Adrenal gland (tissue), 12 donors: ENCODE results near the gene MYLK4. TPM values are rescaled to one million over a fixed set of nuclear protein-coding genes. Genes with fewer than 3 reads are reported as not detected.

ENCODE experiments used
- DNase-seq, 7 donors: peaks; one replicate each; pipeline ENCODE4 v3.0.0-alpha.2; 2019 to 2020
- H3K27ac ChIP-seq, 5 donors: fragments of 200-600 bp; sonication (generic) in 4 of 5; 1 replicate in 3 of 5; 2 replicates in 2 of 5; pipeline versions ENCODE4 v1.5.1 to v1.8.0; 2016 to 2020; ENCODE audit warnings: mild to moderate bottlenecking in 1 of 5
- H3K27me3 ChIP-seq: fragments of 200-600 bp; 2 replicates; pipeline ENCODE4 v1.8.0; 2021
- H3K36me3 ChIP-seq, 2 donors: fragments of 200-600 bp; replicated peaks in 1 of 2; 1 replicate in 1 of 2; 2 replicates in 1 of 2; pipeline versions ENCODE4 v1.5.1 to v1.8.0; 2018 to 2022
- H3K4me1 ChIP-seq, 2 donors: fragments of 200-600 bp; replicated peaks in 1 of 2; 1 replicate in 1 of 2; 2 replicates in 1 of 2; pipeline versions ENCODE4 v1.5.1 to v1.8.0; 2018 to 2021
- H3K4me3 ChIP-seq, 4 donors: fragments of 200-600 bp; sonication (generic) in 3 of 4; one replicate each; pipeline ENCODE4 v1.5.1; 2016 to 2018
- H3K9me3 ChIP-seq, 3 donors: fragments of 200-600 bp; sonication (generic) in 1 of 3; replicated peaks in 1 of 3; 1 replicate in 2 of 3; 2 replicates in 1 of 3; pipeline versions ENCODE4 v1.5.1 to v1.8.0; 2016 to 2021
- POLR2A ChIP-seq, 2 donors: fragments of 450-650 bp; IDR thresholded peaks; one replicate each; pipeline ENCODE4 v1.6.1; 2017; ENCODE audit warnings: antibody characterized with exemption in 2 of 2, mild to moderate bottlenecking in 2 of 2, moderate library complexity in 1 of 2
- WGBS, 4 donors: extraction: QIAGEN DNeasy Blood & Tissue Kit in 2 of 4; methylation state at CpG; one replicate each; pipeline versions ENCODE4 v1.1.5 to v1.1.7; 2013 to 2017; 5-methylcytosine and 5-hydroxymethylcytosine counted together
- intact Hi-C, 2 donors: fragments of 100-400 bp; cut with DNase I; formaldehyde crosslinking; loops; one replicate each; pipeline versions ENCODE4 v1.14.1 to v1.15.0; 2022 to 2023
- polyA plus RNA-seq, 3 donors: library from polyadenylated mRNA; stranded (reverse); fragments of 200-250 nt in 2 of 3; fragments of 350-450 nt in 1 of 3; fragmentation: Illumina TruSeq in 1 of 3; extraction: RNeasy Lipid Tissue Mini Kit (QIAGEN cat#74804) in 1 of 3; gene quantifications; one replicate each; pipeline ENCODE4 v1.2.3, GENCODE V29; 2013 to 2014
- total RNA-seq, 9 donors: library from RNA; depleted of rRNA in 4 of 9; stranded (reverse); fragments of >200 nt in 4 of 9; fragments of 120-200 nt in 1 of 9; fragmentation: NEBNext Ultra II Directional in 1 of 9; extraction: Animal tissue kit (Norgen Biotek cat#: 25700) in 1 of 9; gene quantifications; one replicate each; pipeline versions ENCODE4 v1.1.0 to v1.2.4, GENCODE V29; 2013 to 2023
- TF ChIP-seq, protein P1 (sequence below), 6 experiments: fragments of 450-650 bp in 4 of 6; fragments of 200-600 bp in 2 of 6; sonication (generic) in 1 of 6; IDR thresholded peaks; 1 replicate in 5 of 6; 2 replicates in 1 of 6; pipeline versions ENCODE4 v1.5.1 to v1.8.0; 2016 to 2021; ENCODE audit warnings: antibody characterized with exemption in 6 of 6, mild to moderate bottlenecking in 2 of 6, moderate library complexity in 1 of 6
- donor health status: healthy with polysubstance abuse.
- donor health status: Bipolar disorder and iron deficiency.
- donor health status: DM: yes; HTN: yes; CAD: no.
- donor health status: DM: no; HTN: no; CAD: no.
- donor health status: DM: no; HTN: no; CAD: no.
- donor health status: DM: yes; HTN: yes; CAD: no.

MYLK4 gene
- total and polyA plus RNA-seq, 12 donors, result 0.35 to 0.90 (median 0.68) TPM

DNA sequence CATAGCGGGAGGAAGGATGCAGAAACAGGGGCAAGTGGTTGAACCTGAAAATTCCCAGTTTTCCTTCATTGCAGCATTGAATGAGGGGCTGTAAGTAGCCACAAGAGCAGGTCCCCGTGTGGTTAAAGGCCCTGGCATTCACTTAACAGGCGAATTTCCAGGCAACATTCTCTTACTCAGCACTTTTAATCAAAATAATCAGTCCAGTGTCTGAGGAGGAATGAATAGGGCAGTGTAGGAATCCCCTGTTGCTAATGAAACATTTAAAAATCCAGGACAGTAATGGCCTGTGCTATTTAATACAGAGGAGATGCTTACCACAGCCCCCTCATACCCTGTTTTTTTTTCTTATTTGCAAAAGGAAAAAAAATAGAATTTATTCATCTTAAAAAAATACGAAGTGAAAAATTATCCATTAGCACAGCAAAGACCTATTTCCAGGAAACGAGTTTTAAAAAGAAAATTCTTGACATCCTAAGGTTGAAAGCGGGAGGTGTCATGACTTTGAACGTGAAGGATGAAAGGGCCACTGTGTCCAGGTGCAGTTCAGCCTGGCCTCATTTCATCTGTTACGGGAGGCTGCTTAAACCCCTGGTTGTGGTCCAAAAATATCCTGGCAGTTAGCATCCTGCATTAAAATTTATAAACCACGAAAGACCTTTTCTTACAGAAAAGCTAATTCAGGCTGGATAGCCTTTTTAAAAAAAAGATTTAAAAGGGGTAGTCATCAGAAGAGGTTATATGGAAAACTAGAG, 20.2 kb downstream of the MYLK4 start:
- no peaks in the 10 kb centered on the region for H3K27me3 ChIP-seq
- no peak overlapping the region for H3K27ac ChIP-seq
- WGBS, 4 donors, result 73 to 78% (median 78%) methylated on average over 9 of the region's 9 CpGs

DNA sequence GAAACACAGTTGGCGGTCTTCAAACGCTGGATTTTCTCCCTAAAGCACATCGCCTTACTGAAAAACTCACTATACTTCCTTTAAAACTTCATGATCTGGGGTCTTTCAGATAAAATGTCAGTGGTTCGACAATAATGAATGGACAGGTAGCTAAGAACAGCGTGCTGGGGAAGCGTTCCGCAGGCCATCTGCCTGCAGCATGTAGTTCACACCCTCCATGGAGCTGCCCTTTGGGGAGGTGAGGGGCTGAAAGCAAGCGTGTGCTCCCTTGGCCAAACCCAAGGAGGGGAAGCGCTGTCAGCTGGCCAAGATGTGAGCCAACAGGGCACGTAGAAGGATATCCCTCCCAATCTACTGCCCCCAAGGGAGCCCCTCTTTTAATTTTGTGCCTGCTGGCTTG, 20.8 kb downstream of the MYLK4 start:
- DNase-seq, result no peak
- peaks cover 0 to 5% of the 10 kb centered on the region in 2 donors for H3K4me1 ChIP-seq
- TF ChIP-seq, protein P1, sequence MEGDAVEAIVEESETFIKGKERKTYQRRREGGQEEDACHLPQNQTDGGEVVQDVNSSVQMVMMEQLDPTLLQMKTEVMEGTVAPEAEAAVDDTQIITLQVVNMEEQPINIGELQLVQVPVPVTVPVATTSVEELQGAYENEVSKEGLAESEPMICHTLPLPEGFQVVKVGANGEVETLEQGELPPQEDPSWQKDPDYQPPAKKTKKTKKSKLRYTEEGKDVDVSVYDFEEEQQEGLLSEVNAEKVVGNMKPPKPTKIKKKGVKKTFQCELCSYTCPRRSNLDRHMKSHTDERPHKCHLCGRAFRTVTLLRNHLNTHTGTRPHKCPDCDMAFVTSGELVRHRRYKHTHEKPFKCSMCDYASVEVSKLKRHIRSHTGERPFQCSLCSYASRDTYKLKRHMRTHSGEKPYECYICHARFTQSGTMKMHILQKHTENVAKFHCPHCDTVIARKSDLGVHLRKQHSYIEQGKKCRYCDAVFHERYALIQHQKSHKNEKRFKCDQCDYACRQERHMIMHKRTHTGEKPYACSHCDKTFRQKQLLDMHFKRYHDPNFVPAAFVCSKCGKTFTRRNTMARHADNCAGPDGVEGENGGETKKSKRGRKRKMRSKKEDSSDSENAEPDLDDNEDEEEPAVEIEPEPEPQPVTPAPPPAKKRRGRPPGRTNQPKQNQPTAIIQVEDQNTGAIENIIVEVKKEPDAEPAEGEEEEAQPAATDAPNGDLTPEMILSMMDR (IDR thresholded peaks at IDR 0.05), result no peak
- TF ChIP-seq POLR2A (IDR thresholded peaks at IDR 0.05), result no peak
- no peaks in the 10 kb centered on the region for H3K9me3 ChIP-seq
- intact Hi-C loops, result loop anchor here in 1 of 2 donors (10.0 kb wide), 1 partner anchor 1135 kb away; no protein-coding TSS in a partner anchor
- H3K36me3 ChIP-seq, result no peaks in the 10 kb centered on the region
- H3K4me3 ChIP-seq, result no peak overlapping the region
- no peaks in the 10 kb centered on the region for H3K27me3 ChIP-seq
- WGBS, 4 donors, result 89 to 94% (median 93%) methylated on average over 10 of the region's 10 CpGs
- no peak overlapping the region for H3K27ac ChIP-seq

More for the DNA sequence above, 20.2 kb downstream of the MYLK4 start:
- Histone ChIP-seq H3K4me3 (no peak overlapping the region), H3K9me3 (no peaks in the 10 kb centered on the region), H3K4me1 (peaks cover 0 to 5% of the 10 kb centered on the region in 2 donors), H3K36me3 (no peaks in the 10 kb centered on the region)
- no peak for DNase-seq
- intact Hi-C loops, result loop anchor here in 1 of 2 donors (10.0 kb wide), 1 partner anchor 1136 kb away; no protein-coding TSS in a partner anchor
- TF ChIP-seq, protein P1 (IDR thresholded peaks at IDR 0.05), result no peak
- no peak for TF ChIP-seq POLR2A (IDR thresholded peaks at IDR 0.05)

DNA sequence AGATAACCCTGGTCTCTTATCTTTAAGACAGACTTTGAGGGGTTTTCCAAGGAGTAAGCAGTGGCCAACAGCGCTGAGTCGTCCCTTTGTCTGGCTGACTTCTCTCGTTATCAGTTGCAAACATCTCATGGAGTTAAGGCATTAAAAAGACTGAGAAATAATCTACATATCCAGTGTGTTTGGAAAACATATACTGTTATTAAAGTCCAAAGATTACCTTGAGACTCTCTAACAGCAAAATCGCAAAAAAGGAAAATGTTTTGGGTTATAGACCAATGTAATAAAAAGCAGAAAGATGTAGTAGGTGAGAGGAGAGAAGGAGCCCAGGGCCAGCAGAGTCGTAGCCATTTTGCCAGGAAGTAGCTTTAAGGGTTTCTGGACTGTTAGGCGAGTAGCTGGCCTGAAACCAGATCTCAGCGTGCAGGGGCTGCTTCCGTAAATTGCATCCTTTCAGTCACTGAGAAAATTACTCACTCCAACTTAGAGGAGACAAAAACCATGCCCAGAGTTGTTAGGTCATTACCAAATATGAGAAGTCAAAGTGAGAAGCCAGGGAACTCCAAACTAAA, 24.6 kb downstream of the MYLK4 start:
- H3K27ac ChIP-seq, result peak overlapping the region in 1 of 5 donors; percentile 14
- DNase-seq, result peak in 4 of 7 donors; percentile 20 to 32 (median 29)
- H3K4me3 ChIP-seq, result no peak overlapping the region
- H3K9me3 ChIP-seq, result no peaks in the 10 kb centered on the region
- H3K4me1 ChIP-seq, result no peaks in the 10 kb centered on the region
- H3K27me3 ChIP-seq, result no peaks in the 10 kb centered on the region
- no peak for TF ChIP-seq POLR2A (IDR thresholded peaks at IDR 0.05)
- TF ChIP-seq, protein P1 (IDR thresholded peaks at IDR 0.05), result no peak
- H3K36me3 ChIP-seq, result no peaks in the 10 kb centered on the region
- 48 to 67% (median 60%) methylated on average over 8 of the region's 8 CpGs for WGBS, 4 donors
- intact Hi-C loops, result no loop called here

DNA sequence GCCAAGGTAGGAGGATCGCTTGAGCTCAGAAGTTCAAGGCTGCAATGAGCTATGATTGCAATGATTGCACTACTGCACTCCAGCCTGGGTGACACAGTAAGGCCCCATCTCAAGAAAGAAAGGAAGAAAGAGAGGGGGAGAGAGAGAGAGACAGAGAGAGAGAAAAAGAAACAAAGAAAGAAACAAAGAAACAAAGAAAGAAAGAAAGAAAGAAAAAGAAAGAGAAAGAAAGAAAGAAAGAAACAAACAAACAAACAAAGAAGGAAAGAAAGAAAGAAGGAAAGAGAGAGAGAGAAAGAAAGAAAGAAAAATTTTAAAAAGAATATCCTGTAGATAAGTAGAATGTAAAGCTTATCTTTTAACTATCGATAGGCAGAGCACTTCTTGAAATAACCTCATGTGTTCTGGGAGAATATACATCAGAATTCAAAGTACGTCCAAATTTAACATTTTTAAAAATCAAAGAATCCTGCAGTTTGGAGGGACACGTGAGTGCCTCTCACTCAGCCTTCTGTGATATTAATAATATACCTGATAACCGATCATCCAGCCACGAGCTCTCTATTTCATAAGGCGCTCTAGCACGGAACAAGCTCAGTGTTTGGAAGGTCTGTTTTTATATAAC, 25.2 kb downstream of the MYLK4 start:
- TF ChIP-seq, protein P1 (IDR thresholded peaks at IDR 0.05), result no peak
- no peak for TF ChIP-seq POLR2A (IDR thresholded peaks at IDR 0.05)
- Histone ChIP-seq H3K9me3 (no peaks in the 10 kb centered on the region), H3K27me3 (no peaks in the 10 kb centered on the region), H3K4me1 (no peaks in the 10 kb centered on the region), H3K4me3 (no peak overlapping the region), H3K36me3 (no peaks in the 10 kb centered on the region), H3K27ac (no peak overlapping the region)
- intact Hi-C loops, result no loop called here
- WGBS, 4 donors, result 74 to 89% (median 85%) methylated on average over 8 of the region's 8 CpGs
- DNase-seq, result no peak
